Smooth muscle cell (in vitro differentiated cells): Measurements from ENCODE around the gene HS2ST1. TPM values are rescaled to one million over a fixed set of nuclear protein-coding genes. Genes with fewer than 3 reads are reported as not detected.

Source experiments
- DNase-seq: peaks from one replicate; lab custom pipeline; 2025; ENCODE audit not compliant: unreplicated experiment; lab: John Stamatoyannopoulos, UW
- H2AFZ ChIP-seq: fragments of 200-600 bp; sonication (generic); 2 replicates; pipeline ENCODE4 v1.6.0; 2016; ENCODE audit warnings: antibody characterized with exemption, low read depth, mild to moderate bottlenecking
- H3F3A ChIP-seq: fragments of 200-600 bp; sonication (generic); 2 replicates; pipeline ENCODE4 v1.6.0; 2017; ENCODE audit warnings: antibody characterized with exemption, low read depth
- H3K27ac ChIP-seq: fragments of 200-600 bp; sonication (generic); 2 replicates; pipeline ENCODE4 v1.5.1; 2016; ENCODE audit warnings: low read depth, mild to moderate bottlenecking
- H3K27me3 ChIP-seq: fragments of 200-600 bp; sonication (generic); 2 replicates; pipeline ENCODE4 v1.6.1; 2016; ENCODE audit warnings: low read depth, mild to moderate bottlenecking
- H3K36me3 ChIP-seq: fragments of 200-600 bp; sonication (generic); 2 replicates; pipeline ENCODE4 v1.5.1; 2016; ENCODE audit warnings: low read depth
- H3K4me1 ChIP-seq: fragments of 200-600 bp; sonication (generic); 2 replicates; pipeline ENCODE4 v1.5.1; 2016; ENCODE audit warnings: low read depth
- H3K4me2 ChIP-seq: fragments of 200-600 bp; sonication (generic); 2 replicates; pipeline ENCODE4 v1.6.0; 2016; ENCODE audit warnings: mild to moderate bottlenecking
- H3K4me3 ChIP-seq: fragments of 200-600 bp; sonication (generic); 2 replicates; pipeline ENCODE4 v1.5.1; 2016; ENCODE audit warnings: mild to moderate bottlenecking
- H3K79me2 ChIP-seq: fragments of 200-600 bp; sonication (generic); 2 replicates; pipeline ENCODE4 v1.6.0; 2016; ENCODE audit warnings: low read depth, mild to moderate bottlenecking
- H3K9ac ChIP-seq: fragments of 200-600 bp; sonication (generic); 2 replicates; pipeline ENCODE4 v1.6.0; 2016; ENCODE audit warnings: low read depth
- H3K9me3 ChIP-seq: fragments of 200-600 bp; sonication (generic); replicated peaks from 2 replicates; pipeline ENCODE4 v1.5.1; 2016; ENCODE audit warnings: low read depth
- H4K20me1 ChIP-seq: fragments of 200-600 bp; sonication (generic); 2 replicates; pipeline ENCODE4 v1.6.0; 2016; ENCODE audit warnings: low read depth
- CTCF ChIP-seq: fragments of 200-600 bp; sonication (generic); IDR thresholded peaks from 2 replicates; pipeline ENCODE4 v1.5.1; 2017; ENCODE audit warnings: borderline replicate concordance, mild to moderate bottlenecking, antibody characterized with exemption; ENCODE audit not compliant: insufficient read depth, poor library complexity, severe bottlenecking
- WGBS: methylation state at CpG from one replicate; pipeline ENCODE4 v1.1.7; 2016; ENCODE audit warnings: low lambda C conversion rate; 5-methylcytosine and 5-hydroxymethylcytosine counted together
- polyA plus RNA-seq: library from polyadenylated mRNA; unstranded; fragments of >200 nt; fragmentation: Nextera tagmentation; extraction: Ambion mirVana; gene quantifications from 2 replicates; pipeline ENCODE4 v1.2.1, GENCODE V29; 2016
- total RNA-seq: library from RNA; depleted of rRNA; stranded (reverse); fragments of >200 nt; gene quantifications from 2 replicates; pipeline ENCODE4 v1.2.3, GENCODE V29; 2014

HS2ST1 gene
- total and polyA plus RNA-seq, 2 experiments from 2014 or later: 14.6 to 35.6 TPM

- Histone ChIP-seq H3K27ac (no peak overlapping the region), H4K20me1 (peaks cover 3% of the 10 kb centered on the region), H3K36me3 (no peaks in the 10 kb centered on the region), H3K4me2 (no peak overlapping the region), H3K4me3 (no peak overlapping the region), H2AFZ (no peak overlapping the region), H3K4me1 (no peaks in the 10 kb centered on the region), H3F3A (no peaks in the 10 kb centered on the region), H3K9me3 (no peaks in the 10 kb centered on the region), H3K27me3 (no peaks in the 10 kb centered on the region), H3K9ac (no peak overlapping the region), H3K79me2 (peaks cover 11% of the 10 kb centered on the region)
- DNase-seq: no peak
- TF ChIP-seq CTCF: no peak
- WGBS: 97% methylated on average over 2 of the region's 2 CpGs
These were observed 114.1 kb downstream of the HS2ST1 start for GRCh38 chr1:87028576-87028975.

GRCh38 chr1:87030740-87031690 lies 116.6 kb downstream of the HS2ST1 start:
- Histone ChIP-seq H3K4me3 (no peak overlapping the region), H3K4me1 (no peaks in the 10 kb centered on the region), H3K79me2 (peaks cover 17% of the 10 kb centered on the region), H3K4me2 (no peak overlapping the region), H3F3A (no peaks in the 10 kb centered on the region), H2AFZ (no peak overlapping the region), H3K27me3 (no peaks in the 10 kb centered on the region), H3K36me3 (no peaks in the 10 kb centered on the region), H3K9ac (no peak overlapping the region), H4K20me1 (peaks cover 11% of the 10 kb centered on the region), H3K27ac (no peak overlapping the region), H3K9me3 (no peaks in the 10 kb centered on the region)
- TF ChIP-seq CTCF: no peak
- no peak for DNase-seq
- 96% methylated on average over 9 of the region's 9 CpGs for WGBS

GRCh38 chr1:87034351-87034750 lies 119.9 kb downstream of the HS2ST1 start:
- Histone ChIP-seq H3K4me3 (no peak overlapping the region), H2AFZ (no peak overlapping the region), H3K9ac (no peak overlapping the region), H3K36me3 (no peaks in the 10 kb centered on the region), H3K79me2 (peaks cover 17% of the 10 kb centered on the region), H3K27ac (no peak overlapping the region), H3F3A (no peaks in the 10 kb centered on the region), H4K20me1 (peaks cover 14% of the 10 kb centered on the region), H3K27me3 (no peaks in the 10 kb centered on the region), H3K4me1 (no peaks in the 10 kb centered on the region), H3K4me2 (no peak overlapping the region), H3K9me3 (no peaks in the 10 kb centered on the region)
- no peak for DNase-seq
- TF ChIP-seq CTCF: no peak
- 91% methylated on average over 2 of the region's 2 CpGs for WGBS
